K562 (cell line): ENCODE data around the gene GRHPR. TPM values are rescaled to one million over a fixed set of nuclear protein-coding genes. Genes with fewer than 3 reads are reported as not detected.

ENCODE experiments used
- ATAC-seq: fragments of 200-7000 bp; cut with Tn5 transposase; 3 replicates; pipeline ENCODE4 v1.9.1; 2020; ENCODE audit warnings: moderate library complexity
- BruUV-seq: library from RNA; stranded (reverse); fragments of 400-500 nt; replicated peaks from 2 replicates; lab custom pipeline; 2021; lab: Mats Ljungman, UMichigan
- CTCF ChIA-PET: fragments of 300-600 bp; formaldehyde crosslinking; extraction: SDS; loops from one replicate; lab custom pipeline; 2021; ENCODE audit warnings: low intra/inter-chr PET ratio; lab: Yijun Ruan, JAX
- POLR2A ChIA-PET: fragments of 300-600, 350-650 bp; sonication (Branson Sonifier 250); formaldehyde crosslinking; extraction: SDS; loops from one replicate; lab custom pipeline; 2021; ENCODE audit warnings: antibody characterized with exemption, inconsistent platforms; lab: Yijun Ruan, JAX
- DNase-seq, 4 experiments: peaks; one replicate each; pipeline versions ENCODE4 v3.0.0 to v3.0.0-alpha.2; 2011 to 2018; ENCODE audit warnings: low spot score in 3 of 4, mixed read lengths in 3 of 4; ENCODE audit errors: extremely low read depth in 1 of 4
- FAIRE-seq: peaks from 2 replicates; lab custom pipeline; 2011; peaks lifted over from hg19 to GRCh38; lab: Jason Lieb, UNC
- H2AFZ ChIP-seq: 2 replicates; pipeline ENCODE4 v1.6.0; 2011; ENCODE audit warnings: low read depth, low read length, control low read depth, inconsistent platforms
- H3K27ac ChIP-seq: fragments of 200-600 bp; 3 replicates; pipeline ENCODE4 v1.8.0; 2011; ENCODE audit warnings: low read depth, mild to moderate bottlenecking, control low read depth, inconsistent platforms, low read length, moderate library complexity, mixed read lengths; ENCODE audit errors: extremely low read depth
- H3K27me3 ChIP-seq, 2 experiments: fragments of 300-600 bp in 1 of 2; 2 replicates in 1 of 2; 3 replicates in 1 of 2; pipeline versions ENCODE4 v1.6.0 to v1.8.0; 2011; ENCODE audit warnings: inconsistent platforms in 2 of 2, low read length in 2 of 2, mild to moderate bottlenecking in 1 of 2, mixed read lengths in 1 of 2, moderate library complexity in 1 of 2; ENCODE audit not compliant: control insufficient read depth in 2 of 2, insufficient read depth in 2 of 2
- H3K36me3 ChIP-seq: fragments of 300-600 bp; 3 replicates; pipeline ENCODE4 v1.8.0; 2011; ENCODE audit warnings: mild to moderate bottlenecking, low read length, inconsistent platforms; ENCODE audit not compliant: control insufficient read depth, insufficient read depth
- H3K4me1 ChIP-seq, 2 experiments: fragments of 200-600 bp in 1 of 2; replicated peaks in 1 of 2; 2 replicates in 1 of 2; 3 replicates in 1 of 2; pipeline versions ENCODE4 v1.5.1 to v1.8.0; 2011; ENCODE audit warnings: inconsistent platforms in 2 of 2, low read length in 2 of 2, mild to moderate bottlenecking in 1 of 2, mixed read lengths in 1 of 2, moderate library complexity in 1 of 2; ENCODE audit not compliant: control insufficient read depth in 2 of 2, insufficient read depth in 2 of 2
- H3K4me2 ChIP-seq: 2 replicates; pipeline ENCODE4 v1.6.1; 2011; ENCODE audit warnings: low read length, control low read depth, inconsistent platforms, mixed read lengths; ENCODE audit not compliant: insufficient read depth
- H3K4me3 ChIP-seq: fragments of 200-600 bp; sonication (generic), shearing (Covaris generic); 2 replicates; pipeline ENCODE4 v1.5.1; 2016; ENCODE audit warnings: control low read depth, inconsistent platforms
- H3K79me2 ChIP-seq: fragments of 200-600 bp; 3 replicates; pipeline ENCODE4 v1.8.0; 2011; ENCODE audit warnings: low read length, inconsistent platforms; ENCODE audit not compliant: control insufficient read depth, insufficient read depth
- H3K9ac ChIP-seq, 2 experiments: 2 replicates each; pipeline versions ENCODE4 v1.6.0 to v1.6.1; 2011; ENCODE audit warnings: low read depth in 2 of 2, low read length in 2 of 2, control low read depth in 1 of 2, inconsistent platforms in 1 of 2, mild to moderate bottlenecking in 1 of 2, mixed read lengths in 1 of 2; ENCODE audit not compliant: insufficient read depth in 1 of 2
- H3K9me1 ChIP-seq: one replicate; pipeline ENCODE4 v1.6.0; 2011; ENCODE audit warnings: inconsistent platforms, mild to moderate bottlenecking, low read length, moderate library complexity; ENCODE audit not compliant: control insufficient read depth, insufficient read depth
- H3K9me3 ChIP-seq: replicated peaks from 2 replicates; pipeline ENCODE4 v1.5.1; 2011; ENCODE audit warnings: low read depth, low read length, inconsistent platforms; ENCODE audit not compliant: control insufficient read depth, insufficient read depth
- H4K20me1 ChIP-seq: replicated peaks from 2 replicates; pipeline ENCODE4 v1.6.1; 2011; ENCODE audit warnings: low read length, inconsistent platforms, mixed read lengths; ENCODE audit not compliant: control insufficient read depth, insufficient read depth
- CBX8 ChIP-seq: fragments of 200-600 bp; sonication (generic); IDR thresholded peaks from 2 replicates; pipeline ENCODE4 v1.6.1; 2012; ENCODE audit warnings: borderline replicate concordance, mixed run types, low read depth, mild to moderate bottlenecking, moderate library complexity, mixed read lengths, low read length, control low read depth, inconsistent platforms; ENCODE audit not compliant: poor library complexity, severe bottlenecking; ENCODE audit errors: extremely low read depth
- HINFP ChIP-seq: fragments of 450-650 bp; conservative IDR thresholded peaks from 2 replicates; pipeline ENCODE4 v1.6.1; 2016; ENCODE audit warnings: missing genetic modification characterization, low read depth, mild to moderate bottlenecking, control low read depth, missing compliant biosample characterization
- NR2C1 ChIP-seq, 2 experiments: fragments of 450-650 bp; IDR thresholded peaks; 2 replicates each; pipeline ENCODE4 v1.6.1; 2017; ENCODE audit warnings: mild to moderate bottlenecking in 2 of 2, antibody characterized with exemption in 1 of 2, inconsistent platforms in 1 of 2, missing compliant biosample characterization in 1 of 2, missing genetic modification characterization in 1 of 2
- SAFB ChIP-seq: fragments of 200-400 bp; formaldehyde crosslinking; IDR thresholded peaks from 2 replicates; pipeline ENCODE4 v1.6.1; 2017; ENCODE audit warnings: low read depth, low read length, borderline replicate concordance
- STAG1 ChIP-seq: sonication (generic); formaldehyde crosslinking; IDR thresholded peaks from 2 replicates; pipeline ENCODE4 v1.5.0; 2020; ENCODE audit warnings: missing genetic modification reagents, borderline replicate concordance
- ZNF551 ChIP-seq: fragments of 250-450 bp; sonication (Bioruptor Pico); IDR thresholded peaks from 2 replicates; pipeline ENCODE4 v1.5.0; 2021; ENCODE audit warnings: mild to moderate bottlenecking, moderate library complexity
- WGBS: fragments of 100-300 bp; shearing (Covaris generic); methylation state at CpG from one replicate; pipeline ENCODE4 v1.1.6; 2016; ENCODE audit warnings: low coverage, mixed read lengths; ENCODE audit not compliant: insufficient coverage; ENCODE audit errors: missing lambda C conversion rate; 5-methylcytosine and 5-hydroxymethylcytosine counted together
- in situ Hi-C: fragments of 300-500 bp; cut with MboI; formaldehyde crosslinking; loops from 4 replicates; pipeline ENCODE4 v1.15.0; 2018; ENCODE audit warnings: inconsistent platforms, mixed read lengths
- intact Hi-C: fragments of 100-400 bp; cut with micrococcal nuclease; formaldehyde crosslinking; loops from 2 replicates; pipeline ENCODE4 v1.14.2; 2022
- polyA plus RNA-seq, 8 experiments: library from polyadenylated mRNA; depleted of rRNA in 4 of 8; stranded (reverse) in 5 of 8; unstranded in 3 of 8; fragments of >200 nt; fragmentation: Nextera tagmentation in 2 of 8; fragmentation: Illumina TruSeq in 1 of 8; extraction: Ambion mirVana in 2 of 8; extraction: Trizol in 1 of 8; gene quantifications; 2 replicates each; pipeline versions ENCODE4 v1.2.1 to v1.2.3, GENCODE V29; 2011 to 2014; ENCODE audit warnings: inconsistent platforms in 1 of 8, missing spikeins in 1 of 8
- total RNA-seq, 7 experiments: library from RNA; depleted of rRNA in 6 of 7; stranded (reverse); fragments of >200 nt in 6 of 7; fragmentation: Illumina TruSeq in 2 of 7; extraction: Trizol in 2 of 7; gene quantifications; 2 replicates each; pipeline versions ENCODE4 v1.2.1 to v1.2.3, GENCODE V29; 2011 to 2021; ENCODE audit warnings: low replicate concordance in 1 of 7
- TF ChIP-seq, protein P1 (sequence below): sonication (generic); formaldehyde crosslinking; IDR thresholded peaks from 2 replicates; pipeline ENCODE4 v1.8.0; 2022; ENCODE audit warnings: mild to moderate bottlenecking, missing genetic modification reagents

The GRHPR gene
- total and polyA plus RNA-seq, 9 of the 15 experiments (the other 6 are each of a cell fraction or from before 2014, with no cell fraction given) = 38.9 to 144 (median 120) TPM

- no peak for TF ChIP-seq STAG1
- no peak for TF ChIP-seq HINFP (tag)
- TF ChIP-seq NR2C1 (IDR thresholded peaks at IDR 0.05) = no peak
- no peak for TF ChIP-seq NR2C1 (tag; IDR thresholded peaks at IDR 0.05)
- TF ChIP-seq SAFB = no peak
- TF ChIP-seq, protein P1, sequence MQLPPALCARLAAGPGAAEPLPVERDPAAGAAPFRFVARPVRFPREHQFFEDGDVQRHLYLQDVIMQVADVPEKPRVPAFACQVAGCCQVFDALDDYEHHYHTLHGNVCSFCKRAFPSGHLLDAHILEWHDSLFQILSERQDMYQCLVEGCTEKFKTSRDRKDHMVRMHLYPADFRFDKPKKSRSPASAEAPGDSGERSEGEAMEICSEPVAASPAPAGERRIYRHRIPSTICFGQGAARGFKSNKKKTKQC = no peak
- no peak for TF ChIP-seq ZNF551 (CRISPR knock-in tag)
Measured at GRCh38 chr9:37399336-37399735, 23.2 kb upstream of the GRHPR start (continued).

DNA sequence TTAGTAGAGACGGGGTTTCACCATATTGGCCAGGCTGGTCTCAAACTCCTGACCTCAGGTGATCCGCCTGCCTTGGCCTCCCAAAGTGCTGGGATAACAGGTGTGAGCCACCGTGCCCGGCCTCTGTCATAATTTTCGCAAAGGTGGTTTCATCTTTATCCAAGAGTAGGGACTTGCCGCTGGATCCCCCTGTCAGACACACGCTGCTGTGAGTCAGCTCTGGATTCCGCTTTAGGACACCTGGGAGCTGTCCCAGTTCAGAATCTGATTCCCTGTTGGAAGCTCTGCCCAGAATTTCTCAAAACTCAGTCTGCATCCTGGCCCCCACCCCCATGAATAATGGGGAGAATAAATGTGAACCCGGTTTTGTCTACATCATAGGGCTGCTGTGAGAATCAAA lies 17.9 kb upstream of the GRHPR start:
- no peak overlapping the region for H3K4me3 ChIP-seq
- H3K9ac ChIP-seq = no peak overlapping the region
- no peaks in the 10 kb centered on the region for H3K36me3 ChIP-seq
- 32% methylated on average over 9 of the region's 9 CpGs for WGBS
- intact Hi-C loops = no loop called here
- H3K9me1 ChIP-seq = peaks cover 2% of the 10 kb centered on the region
- TF ChIP-seq CBX8 = no peak
- no peak overlapping the region for H3K27ac ChIP-seq
- H2AFZ ChIP-seq = no peak overlapping the region
- H3K79me2 ChIP-seq = no peaks in the 10 kb centered on the region
- FAIRE-seq = no peak
- peaks cover 0 to 5% of the 10 kb centered on the region in 2 experiments; a peak in 3 of 5 replicates for H3K27me3 ChIP-seq
- H3K4me1 ChIP-seq = peaks cover 5 to 8% of the 10 kb centered on the region in 2 experiments; a peak in 4 of 5 replicates
- H3K4me2 ChIP-seq = no peak overlapping the region
- H4K20me1 ChIP-seq = no peaks in the 10 kb centered on the region
- BruUV-seq = no TSS peak
- in situ Hi-C loops = loop anchor here (5.0 kb wide), 1 partner anchor 402 kb away; no protein-coding TSS in a partner anchor
- ChIA-PET CTCF (no interaction called here), POLR2A (interaction anchor here (1.1 kb wide), 1 partner anchor 11 kb away, joined by 3 read pairs; no protein-coding TSS in a partner anchor)
- no peak for DNase-seq
- no peaks in the 10 kb centered on the region for H3K9me3 ChIP-seq
- ATAC-seq = no peak
